Vein endothelial cell (primary cell): ENCODE results near the gene CENPV. TPM values are rescaled to one million over a fixed set of nuclear protein-coding genes. Genes with fewer than 3 reads are reported as not detected.

Experiments used
- total RNA-seq: library from RNA; depleted of rRNA; stranded (reverse); fragments of >200 nt; gene quantifications from 2 replicates; pipeline ENCODE4 v1.2.3, GENCODE V29; 2012

CENPV gene
- total RNA-seq: 20.6 and 33.6 TPM in 2 replicates

DNA sequence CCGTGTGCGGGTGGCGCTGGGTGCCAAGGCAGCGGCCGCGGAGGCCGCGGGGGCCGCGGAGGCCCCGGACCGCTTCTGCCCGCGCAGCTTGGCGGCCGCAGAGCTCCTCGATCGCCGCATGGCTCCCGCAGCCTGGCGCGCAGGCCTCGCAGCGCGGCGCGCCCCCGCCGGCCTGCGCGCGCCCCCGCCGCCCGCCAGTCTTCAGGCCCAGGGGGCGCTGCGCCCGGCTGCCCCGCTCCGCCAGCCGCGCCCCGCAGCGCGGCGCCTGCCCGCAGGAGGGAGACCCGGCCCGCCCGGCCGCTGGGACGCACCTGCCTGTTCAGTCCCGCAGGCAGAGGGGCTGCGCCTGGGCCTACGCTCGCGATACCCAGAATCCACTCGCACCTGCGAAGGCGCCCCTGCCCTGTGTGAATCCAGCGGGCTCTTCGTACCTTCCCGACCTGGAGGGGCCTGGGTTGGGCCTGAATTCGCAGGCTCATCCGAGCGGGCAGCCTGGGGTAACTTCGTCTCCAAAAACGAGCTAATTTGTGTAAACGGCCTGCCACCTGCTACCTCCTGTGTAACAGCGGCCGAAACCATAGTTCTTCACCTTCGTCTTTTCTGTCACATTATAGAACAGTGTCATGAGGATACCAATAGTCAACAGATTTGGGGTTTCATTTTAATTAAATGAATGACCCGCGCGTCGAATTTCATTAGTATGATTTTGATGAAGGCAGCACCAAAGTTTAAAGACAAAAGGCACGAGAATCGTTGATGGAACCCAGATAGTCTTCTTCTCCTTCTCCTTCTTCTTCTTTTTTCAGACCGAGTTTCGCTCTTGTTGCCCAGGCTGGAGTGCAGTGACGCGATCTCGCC, at the start of gene CENPV:
Gene CENPV, minus strand, starts transcription at position 153 of the 858 bp plus-strand sequence. Its CDS starts 33 bp downstream, at position 120.

GRCh38 chr17:16380640-16381495, 27.6 kb upstream of the CENPV start, which contains the start of gene UBB:
UBB (plus strand) TSS chr17:16381091; CDS start chr17:16381908, 817 bp downstream.

Other genes with a start within 250 kb of the CENPV start
- gene NCOR1, start 137.9 kb downstream of the CENPV start, total RNA-seq: 115 and 166 TPM in 2 replicates
- 26.3 and 27.1 TPM in 2 replicates for gene PIGL, start 136.3 kb downstream of the CENPV start, total RNA-seq
- 1,317 and 1,319 TPM in 2 replicates for gene UBB, start 27.6 kb upstream of the CENPV start, total RNA-seq
- gene TRPV2, start 62.1 kb upstream of the CENPV start, total RNA-seq: 16.6 and 22.9 TPM in 2 replicates
- gene LRRC75A, start 138.7 kb upstream of the CENPV start, total RNA-seq: 2.6 and 2.9 TPM in 2 replicates
- 2.9 and 4.0 TPM in 2 replicates for gene ZNF287, start 215.7 kb upstream of the CENPV start, total RNA-seq